Activated naive CD8-positive, alpha-beta T cell treated with anti-CD3 and anti-CD28 coated beads, Interleukin-2, amount 10 ng/mL, durations not matched to agents 7 days and 5 days (primary cell): ENCODE measurements around the gene BMP6. TPM values are rescaled to one million over a fixed set of nuclear protein-coding genes. Genes with fewer than 3 reads are reported as not detected.

Experiments used
- ATAC-seq: fragments of 150-1000 bp; cut with Tn5 transposase; one replicate; pipeline ENCODE4 v1.10.0; 2021; ENCODE audit warnings: low read depth, moderate library complexity
- POLR2A ChIA-PET: fragments of 350-600 bp; sonication (Branson Sonifier 250); formaldehyde crosslinking; loops from one replicate; lab custom pipeline; 2021; ENCODE audit warnings: antibody characterized with exemption; lab: Charles Lee
- DNase-seq: peaks from one replicate; pipeline ENCODE4 v3.0.0; 2021
- H3K27ac Mint-ChIP-seq: one replicate; pipeline ENCODE4 v1.8.0; 2022; ENCODE audit warnings: mild to moderate bottlenecking, mixed read lengths
- H3K27me3 Mint-ChIP-seq: one replicate; pipeline ENCODE4 v1.8.0; 2022; ENCODE audit warnings: mild to moderate bottlenecking, moderate library complexity, mixed read lengths
- H3K36me3 Mint-ChIP-seq: one replicate; pipeline ENCODE4 v1.8.0; 2021; ENCODE audit warnings: mild to moderate bottlenecking, mixed read lengths
- H3K4me1 Mint-ChIP-seq: one replicate; pipeline ENCODE4 v1.8.0; 2021; ENCODE audit warnings: mixed read lengths
- H3K4me3 Mint-ChIP-seq: one replicate; pipeline ENCODE4 v1.8.0; 2022; ENCODE audit warnings: mild to moderate bottlenecking, moderate library complexity, mixed read lengths
- H3K9me3 Mint-ChIP-seq: one replicate; pipeline ENCODE4 v1.8.0; 2021; ENCODE audit warnings: mixed read lengths
- total RNA-seq, 2 experiments: library from RNA; stranded (reverse); gene quantifications; one replicate each; pipeline ENCODE4 v1.2.3, GENCODE V29; 2021

BMP6 gene
- total RNA-seq, 2 experiments from 2014 or later, result not detected

DNA sequence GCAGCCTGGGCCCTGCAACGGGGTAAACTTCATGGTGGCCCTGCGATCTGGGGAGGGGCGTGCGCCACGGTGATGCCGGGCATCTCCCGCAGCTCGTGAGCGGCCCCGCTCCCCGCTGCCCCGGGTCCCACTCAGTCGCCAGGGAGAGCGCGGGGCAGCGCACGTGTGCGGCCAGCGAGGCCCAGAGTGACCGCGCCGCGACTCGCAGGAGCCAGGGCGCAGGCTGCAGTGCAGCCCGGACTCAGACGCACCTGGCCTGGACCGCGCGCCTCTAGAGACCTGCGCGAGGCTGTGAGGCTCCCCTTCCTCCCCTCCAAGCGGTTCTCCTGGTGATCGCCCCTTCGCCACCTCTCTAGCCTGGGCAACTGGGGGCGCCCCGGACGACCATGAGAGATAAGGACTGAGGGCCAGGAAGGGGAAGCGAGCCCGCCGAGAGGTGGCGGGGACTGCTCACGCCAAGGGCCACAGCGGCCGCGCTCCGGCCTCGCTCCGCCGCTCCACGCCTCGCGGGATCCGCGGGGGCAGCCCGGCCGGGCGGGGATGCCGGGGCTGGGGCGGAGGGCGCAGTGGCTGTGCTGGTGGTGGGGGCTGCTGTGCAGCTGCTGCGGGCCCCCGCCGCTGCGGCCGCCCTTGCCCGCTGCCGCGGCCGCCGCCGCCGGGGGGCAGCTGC lies 652 bp downstream of the BMP6 start:
- Mint-ChIP-seq H3K36me3 (no peaks in the 10 kb centered on the region), H3K27me3 (peaks cover 73% of the 10 kb centered on the region), H3K4me1 (peaks cover 13% of the 10 kb centered on the region), H3K9me3 (no peaks in the 10 kb centered on the region), H3K4me3 (peak overlapping the region; percentile 75), H3K27ac (no peak overlapping the region)
- DNase-seq (peak; percentile 39), ATAC-seq (peak; percentile 19)
- POLR2A ChIA-PET, result no interaction called here

DNA sequence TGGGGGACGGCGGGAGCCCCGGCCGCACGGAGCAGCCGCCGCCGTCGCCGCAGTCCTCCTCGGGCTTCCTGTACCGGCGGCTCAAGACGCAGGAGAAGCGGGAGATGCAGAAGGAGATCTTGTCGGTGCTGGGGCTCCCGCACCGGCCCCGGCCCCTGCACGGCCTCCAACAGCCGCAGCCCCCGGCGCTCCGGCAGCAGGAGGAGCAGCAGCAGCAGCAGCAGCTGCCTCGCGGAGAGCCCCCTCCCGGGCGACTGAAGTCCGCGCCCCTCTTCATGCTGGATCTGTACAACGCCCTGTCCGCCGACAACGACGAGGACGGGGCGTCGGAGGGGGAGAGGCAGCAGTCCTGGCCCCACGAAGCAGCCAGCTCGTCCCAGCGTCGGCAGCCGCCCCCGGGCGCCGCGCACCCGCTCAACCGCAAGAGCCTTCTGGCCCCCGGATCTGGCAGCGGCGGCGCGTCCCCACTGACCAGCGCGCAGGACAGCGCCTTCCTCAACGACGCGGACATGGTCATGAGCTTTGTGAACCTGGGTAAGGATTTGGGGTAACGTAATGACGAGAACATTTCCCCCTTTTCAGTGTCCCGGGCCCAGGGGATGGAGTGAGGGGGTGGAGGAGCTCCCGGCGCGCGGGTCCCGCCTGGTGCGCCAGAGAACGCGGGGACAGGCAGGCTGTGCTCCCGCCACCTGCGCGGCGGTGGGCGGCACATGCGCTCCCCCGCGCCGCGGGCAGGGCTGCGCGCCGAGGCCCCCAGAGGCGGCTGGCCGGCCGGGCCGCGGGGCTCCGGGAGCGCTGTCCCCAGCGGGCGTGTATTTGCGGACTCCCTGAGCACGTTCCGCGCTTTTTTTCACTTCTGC lies 1.4 kb downstream of the BMP6 start:
- no peak overlapping the region for H3K27ac Mint-ChIP-seq
- POLR2A ChIA-PET, result no interaction called here
- DNase-seq (peak; percentile 45), ATAC-seq (no peak)
- peaks cover 13% of the 10 kb centered on the region for H3K4me1 Mint-ChIP-seq
- no peaks in the 10 kb centered on the region for H3K9me3 Mint-ChIP-seq
- peaks cover 73% of the 10 kb centered on the region for H3K27me3 Mint-ChIP-seq
- no peaks in the 10 kb centered on the region for H3K36me3 Mint-ChIP-seq
- peak overlapping the region; percentile 22 for H3K4me3 Mint-ChIP-seq

DNA sequence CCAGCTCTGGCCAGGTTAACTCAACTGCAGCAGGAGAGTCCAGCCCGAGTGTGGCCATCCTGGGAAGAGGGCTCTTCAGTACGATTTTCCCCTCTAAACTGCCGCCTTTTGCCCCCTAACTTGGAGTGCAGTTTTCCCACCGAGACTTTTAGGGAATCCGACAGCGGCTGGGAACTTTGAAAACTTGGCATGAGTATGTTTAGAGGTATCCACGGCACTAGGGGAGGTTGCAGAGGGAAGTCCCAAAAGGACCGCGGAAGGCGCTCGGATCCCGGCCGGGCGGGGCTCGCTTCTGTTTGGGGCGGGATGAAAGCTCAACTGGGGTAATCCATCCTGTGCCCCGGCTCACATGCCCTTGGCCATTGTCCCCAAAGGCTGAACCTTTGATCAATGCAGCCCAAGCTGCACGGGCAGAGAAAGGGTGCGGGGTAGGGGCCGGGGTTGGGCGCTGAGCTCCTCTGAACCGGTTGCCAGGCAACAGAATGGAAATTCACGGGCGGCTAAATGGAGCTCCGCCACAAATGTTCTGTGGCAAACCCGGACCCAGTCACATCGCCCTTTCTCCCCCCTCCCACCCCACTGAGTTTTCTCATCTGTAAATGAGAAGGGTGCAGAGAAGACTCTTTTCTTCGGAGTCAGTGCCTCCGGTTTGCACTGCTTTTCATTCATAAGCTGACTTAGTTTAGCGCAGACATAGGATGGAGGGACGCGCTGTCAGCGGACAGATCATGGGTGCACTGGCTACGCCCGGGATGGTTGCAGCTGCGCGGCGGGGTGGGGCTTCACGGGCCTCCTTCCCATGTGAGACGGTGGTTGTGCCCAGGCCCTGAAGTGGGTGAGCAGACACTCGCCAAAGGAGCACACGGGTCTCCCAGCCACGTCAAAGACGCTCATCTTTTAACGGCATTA lies 2.3 kb downstream of the BMP6 start:
- Mint-ChIP-seq H3K9me3 (no peaks in the 10 kb centered on the region), H3K4me1 (peaks cover 13% of the 10 kb centered on the region), H3K4me3 (peak overlapping the region; percentile 40), H3K27me3 (peaks cover 74% of the 10 kb centered on the region), H3K27ac (no peak overlapping the region), H3K36me3 (no peaks in the 10 kb centered on the region)
- DNase-seq, result peak; percentile 38
- ATAC-seq, result no peak
- POLR2A ChIA-PET, result interaction anchor here (0.6 kb wide), 1 partner anchor 112 kb away, joined by 3 read pairs; no protein-coding TSS in a partner anchor

DNA sequence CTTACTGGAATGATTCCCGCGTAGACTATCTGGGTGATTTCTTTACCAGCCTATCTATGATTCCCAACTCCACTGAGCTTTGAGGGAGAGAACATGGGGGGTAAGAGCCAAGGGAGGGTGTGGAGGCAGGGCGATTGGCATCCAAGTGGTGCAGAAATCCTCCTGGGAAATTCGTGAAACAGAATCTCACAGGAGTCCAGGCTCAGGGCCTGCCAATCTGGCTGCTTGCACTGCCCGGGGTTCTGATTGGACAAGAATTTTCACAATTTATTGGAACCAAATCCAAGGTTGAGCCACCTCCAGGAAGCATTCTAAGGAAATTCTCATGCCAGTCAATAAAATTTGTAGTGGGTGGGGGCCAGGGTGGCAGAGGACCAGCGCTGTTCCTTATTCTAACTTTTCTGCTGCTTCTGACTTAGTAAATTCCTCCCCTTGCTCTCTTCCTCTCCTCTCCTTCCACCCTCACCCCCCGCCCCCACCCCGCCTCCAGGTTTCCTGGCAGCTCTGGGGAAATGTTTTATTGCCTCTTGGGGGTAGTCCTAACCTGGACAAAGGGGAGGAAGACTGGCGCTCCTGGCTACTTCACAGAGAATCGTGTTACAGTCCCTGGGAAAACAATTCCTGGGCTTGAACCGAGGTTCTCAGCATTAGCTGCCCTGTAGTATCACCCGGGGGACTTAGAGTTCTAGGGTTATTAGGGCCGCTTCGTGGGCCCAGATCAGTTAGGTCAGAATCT lies 3.1 kb downstream of the BMP6 start:
- H3K9me3 Mint-ChIP-seq, result no peaks in the 10 kb centered on the region
- peaks cover 74% of the 10 kb centered on the region for H3K27me3 Mint-ChIP-seq
- no peaks in the 10 kb centered on the region for H3K36me3 Mint-ChIP-seq
- no peak overlapping the region for H3K27ac Mint-ChIP-seq
- POLR2A ChIA-PET, result no interaction called here
- H3K4me3 Mint-ChIP-seq, result peak overlapping the region; percentile 40
- ATAC-seq (no peak), DNase-seq (no peak)
- H3K4me1 Mint-ChIP-seq, result peaks cover 13% of the 10 kb centered on the region

- Mint-ChIP-seq H3K4me1 (peaks cover 13% of the 10 kb centered on the region), H3K36me3 (no peaks in the 10 kb centered on the region), H3K27ac (no peak overlapping the region), H3K27me3 (peaks cover 68% of the 10 kb centered on the region), H3K9me3 (no peaks in the 10 kb centered on the region), H3K4me3 (no peak overlapping the region)
- POLR2A ChIA-PET, result no interaction called here
- DNase-seq (no peak), ATAC-seq (no peak)
These were observed 4.3 kb downstream of the BMP6 start for GRCh38 chr6:7730001-7730783.

- no peaks in the 10 kb centered on the region for H3K9me3 Mint-ChIP-seq
- POLR2A ChIA-PET, result no interaction called here
- peaks cover 9% of the 10 kb centered on the region for H3K4me1 Mint-ChIP-seq
- no peak for DNase-seq
- H3K36me3 Mint-ChIP-seq, result no peaks in the 10 kb centered on the region
- peaks cover 62% of the 10 kb centered on the region for H3K27me3 Mint-ChIP-seq
- no peak overlapping the region for H3K4me3 Mint-ChIP-seq
- ATAC-seq, result no peak
- no peak overlapping the region for H3K27ac Mint-ChIP-seq
These were observed 4.9 kb downstream of the BMP6 start for GRCh38 chr6:7730784-7731227.

- POLR2A ChIA-PET, result no interaction called here
- H3K4me1 Mint-ChIP-seq, result peaks cover 7% of the 10 kb centered on the region
- H3K27me3 Mint-ChIP-seq, result peaks cover 58% of the 10 kb centered on the region
- no peak overlapping the region for H3K4me3 Mint-ChIP-seq
- no peak for DNase-seq
- ATAC-seq, result no peak
- no peak overlapping the region for H3K27ac Mint-ChIP-seq
- H3K36me3 Mint-ChIP-seq, result no peaks in the 10 kb centered on the region
- H3K9me3 Mint-ChIP-seq, result no peaks in the 10 kb centered on the region
These were observed 5.4 kb downstream of the BMP6 start for GRCh38 chr6:7731294-7731693.

DNA sequence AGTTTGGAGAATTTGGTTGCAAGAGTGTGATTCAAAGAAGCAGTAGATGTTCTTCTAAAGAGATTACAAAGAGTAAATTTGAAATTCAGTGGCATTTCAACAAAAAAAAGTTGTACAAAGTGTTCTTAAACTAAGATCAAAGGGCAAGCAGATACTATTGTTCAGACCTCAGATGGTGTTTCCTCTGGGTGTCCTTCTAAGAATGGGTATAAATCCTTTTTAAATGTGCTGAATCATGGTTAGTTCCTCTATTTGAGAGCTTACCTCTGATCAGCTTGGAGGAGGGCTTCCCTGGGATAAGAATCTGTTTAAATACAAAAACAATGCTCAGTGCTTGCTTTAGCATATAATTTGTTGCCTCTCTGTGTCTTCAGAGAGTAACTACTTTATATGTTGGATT lies 6.3 kb downstream of the BMP6 start:
- Mint-ChIP-seq H3K27ac (no peak overlapping the region), H3K4me1 (peaks cover 7% of the 10 kb centered on the region), H3K27me3 (peaks cover 60% of the 10 kb centered on the region), H3K9me3 (no peaks in the 10 kb centered on the region), H3K4me3 (no peak overlapping the region), H3K36me3 (no peaks in the 10 kb centered on the region)
- no peak for DNase-seq
- POLR2A ChIA-PET, result no interaction called here
- no peak for ATAC-seq

- POLR2A ChIA-PET, result no interaction called here
- Mint-ChIP-seq H3K27me3 (peaks cover 47% of the 10 kb centered on the region), H3K4me1 (no peaks in the 10 kb centered on the region), H3K9me3 (no peaks in the 10 kb centered on the region), H3K36me3 (no peaks in the 10 kb centered on the region), H3K27ac (no peak overlapping the region), H3K4me3 (no peak overlapping the region)
- ATAC-seq (no peak), DNase-seq (no peak)
These were observed 8.9 kb downstream of the BMP6 start for GRCh38 chr6:7734707-7735383.

- H3K4me3 Mint-ChIP-seq, result no peak overlapping the region
- no peaks in the 10 kb centered on the region for H3K4me1 Mint-ChIP-seq
- H3K27me3 Mint-ChIP-seq, result peaks cover 37% of the 10 kb centered on the region
- no peak for ATAC-seq
- no peak for DNase-seq
- POLR2A ChIA-PET, result no interaction called here
- no peaks in the 10 kb centered on the region for H3K9me3 Mint-ChIP-seq
- H3K36me3 Mint-ChIP-seq, result no peaks in the 10 kb centered on the region
- no peak overlapping the region for H3K27ac Mint-ChIP-seq
These were observed 11.2 kb downstream of the BMP6 start for GRCh38 chr6:7737106-7737505.

- POLR2A ChIA-PET, result no interaction called here
- ATAC-seq, result no peak
- Mint-ChIP-seq H3K4me1 (no peaks in the 10 kb centered on the region), H3K27me3 (peaks cover 36% of the 10 kb centered on the region), H3K4me3 (no peak overlapping the region), H3K36me3 (no peaks in the 10 kb centered on the region), H3K9me3 (no peaks in the 10 kb centered on the region), H3K27ac (no peak overlapping the region)
- DNase-seq, result no peak
These were observed 12.0 kb downstream of the BMP6 start for GRCh38 chr6:7737867-7738266.
